Psoas muscle (tissue), 8 donors: ENCODE data around the gene TOGARAM2. TPM values are rescaled to one million over a fixed set of nuclear protein-coding genes. Genes with fewer than 3 reads are reported as not detected.
A peak's percentile ranks its signal among the peaks of the same experiment; 100 is the strongest.

ENCODE experiments used
- ATAC-seq, 4 donors: fragments of 200-7000 bp; cut with Tn5 transposase; one replicate each; pipeline ENCODE4 v1.9.1; 2020; ENCODE audit warnings: moderate library complexity in 3 of 4, mild to moderate bottlenecking in 2 of 4
- DNase-seq, 2 donors: peaks; one replicate each; pipeline ENCODE4 v3.0.0-alpha.2; 2020
- H3K27ac ChIP-seq: fragments of 200-600 bp; one replicate; pipeline ENCODE4 v1.8.0; 2022
- H3K27me3 ChIP-seq, 3 donors: fragments of 200-600 bp in 1 of 3; one replicate each; pipeline versions ENCODE4 v1.6.1 to v1.8.0; 2013 to 2022; ENCODE audit warnings: low read length in 2 of 3, mild to moderate bottlenecking in 2 of 3, moderate library complexity in 1 of 3; ENCODE audit not compliant: insufficient read depth in 3 of 3
- H3K36me3 ChIP-seq, 2 donors: fragments of 200-600 bp in 1 of 2; one replicate each; pipeline versions ENCODE4 v1.6.1 to v1.8.0; 2013 to 2022; ENCODE audit warnings: low read depth in 1 of 2, mild to moderate bottlenecking in 1 of 2, moderate library complexity in 1 of 2; ENCODE audit not compliant: insufficient read depth in 1 of 2
- H3K4me1 ChIP-seq: fragments of 200-600 bp; one replicate; pipeline ENCODE4 v1.8.0; 2022
- H3K4me3 ChIP-seq: fragments of 200-600 bp; one replicate; pipeline ENCODE4 v1.8.0; 2022; ENCODE audit warnings: mild to moderate bottlenecking
- H3K9me3 ChIP-seq: fragments of 200-600 bp; one replicate; pipeline ENCODE4 v1.8.0; 2022
- CTCF ChIP-seq: fragments of 200-600 bp; IDR thresholded peaks from one replicate; pipeline ENCODE4 v1.8.0; 2022; ENCODE audit warnings: antibody characterized with exemption
- WGBS, 3 donors: extraction: QIAGEN DNeasy Blood & Tissue Kit; methylation state at CpG; one replicate each; pipeline versions ENCODE4 v1.1.6 to v1.1.7; 2013; 5-methylcytosine and 5-hydroxymethylcytosine counted together
- intact Hi-C, 2 donors: fragments of 100-400 bp; cut with DNase I; formaldehyde crosslinking; loops; one replicate each; pipeline versions ENCODE4 v1.11.0 to v1.14.2; 2022
- polyA plus RNA-seq, 3 donors: library from polyadenylated mRNA; stranded (reverse); fragments of 200-250 nt; gene quantifications; one replicate each; pipeline ENCODE4 v1.2.3, GENCODE V29; 2013
- total RNA-seq, 4 donors: library from RNA; stranded (reverse); fragmentation: NEBNext Ultra II Directional in 2 of 4; extraction: Animal tissue kit (Norgen Biotek cat#: 25700) in 2 of 4; gene quantifications; one replicate each; pipeline versions ENCODE4 v1.2.1 to v1.2.4, GENCODE V29; 2021 to 2023
- donor health status: healthy with polysubstance abuse.
- donor health status: DM: no; HTN: no; CAD: no; lungs with moderate emphysema.
- donor health status: Bipolar disorder and iron deficiency.
- donor health status: healthy.
- donor health status: DM: yes; HTN: yes; CAD: no.
- donor health status: DM: no; HTN: no; CAD: no.
- donor health status: DM: no; HTN: no; CAD: no.
- donor health status: DM: yes; HTN: yes; CAD: no.

The TOGARAM2 gene
- total and polyA plus RNA-seq, 7 donors = 2.2 to 98.4 (median 28.6) TPM

- Histone ChIP-seq H3K4me3 (no peak overlapping the region), H3K36me3 (no peaks in the 10 kb centered on the region), H3K9me3 (no peaks in the 10 kb centered on the region), H3K27ac (no peak overlapping the region), H3K27me3 (no peaks in the 10 kb centered on the region), H3K4me1 (peaks cover 17% of the 10 kb centered on the region)
- WGBS, 3 donors = 44 to 70% (median 69%) methylated on average over 15 of the region's 15 CpGs
- ATAC-seq (no peak), DNase-seq (no peak)
- peak; percentile 20 for TF ChIP-seq CTCF
- intact Hi-C loops = loop anchor here in 1 of 2 donors (5.0 kb wide), 1 partner anchor 1115 kb away; no protein-coding TSS in a partner anchor
Measured at GRCh38 chr2:28956890-28957289, 24.2 kb upstream of the TOGARAM2 start.

- Histone ChIP-seq H3K27me3 (no peaks in the 10 kb centered on the region), H3K4me3 (no peak overlapping the region), H3K27ac (no peak overlapping the region), H3K36me3 (no peaks in the 10 kb centered on the region), H3K4me1 (peaks cover 5% of the 10 kb centered on the region), H3K9me3 (no peaks in the 10 kb centered on the region)
- TF ChIP-seq CTCF = peak; percentile 68
- ATAC-seq (peak; percentile 88 to 92 (median 89)), DNase-seq (peak; percentile 64 to 87)
- intact Hi-C loops = loop anchor here (1.0 to 5.0 kb wide), 5 partner anchors 54 to 1114 kb away; no protein-coding TSS in a partner anchor
- 13 to 16% (median 13%) methylated on average over 9 of the region's 9 CpGs for WGBS, 3 donors
Measured at GRCh38 chr2:28958689-28959088, 22.4 kb upstream of the TOGARAM2 start.

GRCh38 chr2:28960401-28960800 is 20.7 kb upstream of the TOGARAM2 start:
- TF ChIP-seq CTCF = no peak
- Histone ChIP-seq H3K9me3 (no peaks in the 10 kb centered on the region), H3K36me3 (no peaks in the 10 kb centered on the region), H3K4me1 (peaks cover 5% of the 10 kb centered on the region), H3K27me3 (no peaks in the 10 kb centered on the region), H3K4me3 (no peak overlapping the region), H3K27ac (peak overlapping the region; percentile 20)
- intact Hi-C loops = loop anchor here in 1 of 2 donors (5.0 kb wide), 1 partner anchor 882 kb away; no protein-coding TSS in a partner anchor
- no peak for DNase-seq
- WGBS, 3 donors = 40 to 58% (median 43%) methylated on average over 5 of the region's 5 CpGs
- ATAC-seq = peak in 3 of 4 donors; percentile 16 to 35 (median 27)

GRCh38 chr2:28962505-28962904 is 18.6 kb upstream of the TOGARAM2 start:
- H3K4me1 ChIP-seq = peaks cover 5% of the 10 kb centered on the region
- no peaks in the 10 kb centered on the region for H3K36me3 ChIP-seq
- no peak for TF ChIP-seq CTCF
- intact Hi-C loops = loop anchor here in 1 of 2 donors (5.0 kb wide), 1 partner anchor 880 kb away; no protein-coding TSS in a partner anchor
- DNase-seq (no peak), ATAC-seq (no peak)
- H3K27ac ChIP-seq = no peak overlapping the region
- no peak overlapping the region for H3K4me3 ChIP-seq
- no peaks in the 10 kb centered on the region for H3K9me3 ChIP-seq
- no peaks in the 10 kb centered on the region for H3K27me3 ChIP-seq
- 95 to 100% (median 99%) methylated on average over 1 of the region's 1 CpG for WGBS, 3 donors
